NT2/D1 (cell line): ENCODE results near the gene MAP6.

Experiments used
- SUZ12 ChIP-seq: IDR thresholded peaks from 2 replicates; pipeline ENCODE4 v1.6.1; 2011; ENCODE audit not compliant: insufficient read length, insufficient read depth; ENCODE audit errors: extremely low read depth
- YY1 ChIP-seq: IDR thresholded peaks from 2 replicates; pipeline ENCODE4 v1.6.1; 2011; ENCODE audit not compliant: insufficient read length, insufficient read depth
- ZNF274 ChIP-seq: IDR thresholded peaks from 2 replicates; pipeline ENCODE4 v1.6.1; 2011; ENCODE audit warnings: mild to moderate bottlenecking, low read depth, low read length

DNA sequence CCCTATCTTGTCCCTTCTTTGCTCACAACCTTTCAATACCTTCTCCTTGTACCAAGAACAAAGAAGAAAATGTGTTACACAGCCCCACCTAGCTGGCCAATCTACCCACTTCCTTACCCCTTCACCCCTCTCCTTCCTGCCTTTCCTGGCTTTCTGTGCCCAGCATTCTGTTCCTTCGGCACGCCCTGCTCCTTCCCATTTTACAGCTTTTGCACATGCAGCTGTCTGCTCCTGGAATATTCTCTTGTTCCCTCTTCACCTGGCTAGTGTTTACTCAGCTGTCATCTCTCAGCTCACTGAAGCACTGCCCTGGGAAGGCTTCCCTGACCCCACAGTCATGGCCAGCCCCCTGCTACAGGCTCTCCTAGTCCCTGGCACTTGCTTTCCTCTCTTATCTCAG lies 76.1 kb downstream of the MAP6 start:
- TF ChIP-seq YY1 (no peak), ZNF274 (no peak), SUZ12 (no peak)
